Panc1 (cell line): Measurements from ENCODE around the gene SCAMP4. TPM values are rescaled to one million over a fixed set of nuclear protein-coding genes. Genes with fewer than 3 reads are reported as not detected.

Source experiments
- ATAC-seq: fragments of 200-7000 bp; cut with Tn5 transposase; 2 replicates; pipeline ENCODE4 v1.9.1; 2020; ENCODE audit warnings: mild to moderate bottlenecking, moderate library complexity
- BruUV-seq: library from RNA; stranded (reverse); fragments of 400-500 nt; replicated peaks from 2 replicates; lab custom pipeline; 2021; lab: Mats Ljungman, UMichigan
- CTCF ChIA-PET: fragments of 300-600 bp; sonication (Branson Sonifier 250); formaldehyde crosslinking; loops from one replicate; lab custom pipeline; 2022; ENCODE audit warnings: antibody characterized with exemption; lab: Charles Lee
- POLR2A ChIA-PET: fragments of 300-600 bp; sonication (Branson Sonifier 250); formaldehyde crosslinking; loops from one replicate; lab custom pipeline; 2022; ENCODE audit warnings: antibody characterized with exemption; lab: Charles Lee
- DNase-seq: peaks from one replicate; pipeline ENCODE4 v3.0.0-alpha.2; 2010; ENCODE audit warnings: low read depth, low spot score
- H3K27ac ChIP-seq: 2 replicates; pipeline ENCODE4 v1.5.1; 2011; ENCODE audit warnings: mild to moderate bottlenecking, low read length, inconsistent platforms
- H3K27me3 ChIP-seq: fragments of 200-500 bp; sonication (Bioruptor generic); 2 replicates; pipeline ENCODE4 v1.6.0; 2014; ENCODE audit warnings: low read length, inconsistent platforms; ENCODE audit not compliant: control insufficient read depth, insufficient read depth
- H3K36me3 ChIP-seq: fragments of 200-500 bp; sonication (Bioruptor generic); 2 replicates; pipeline ENCODE4 v1.5.1; 2014; ENCODE audit warnings: inconsistent platforms, mild to moderate bottlenecking, low read length, moderate library complexity; ENCODE audit not compliant: control insufficient read depth, insufficient read depth
- H3K4me1 ChIP-seq: 2 replicates; pipeline ENCODE4 v1.5.1; 2011; ENCODE audit warnings: inconsistent platforms, mild to moderate bottlenecking, low read length, moderate library complexity; ENCODE audit not compliant: control insufficient read depth, insufficient read depth
- H3K4me3 ChIP-seq, 2 experiments: 2 replicates each; pipeline ENCODE4 v1.5.1; 2011 to 2012; ENCODE audit warnings: low read depth in 2 of 2, low read length in 2 of 2, mild to moderate bottlenecking in 2 of 2, inconsistent platforms in 1 of 2, moderate library complexity in 1 of 2
- H3K9me3 ChIP-seq: fragments of 200-500 bp; sonication (Bioruptor generic); 2 replicates; pipeline ENCODE4 v1.5.1; 2014; ENCODE audit warnings: low read depth, mild to moderate bottlenecking, inconsistent platforms, low read length, moderate library complexity; ENCODE audit not compliant: control insufficient read depth, insufficient read depth
- CTCF ChIP-seq: fragments of 450-650 bp; IDR thresholded peaks from 2 replicates; pipeline ENCODE4 v1.5.1; 2017; ENCODE audit warnings: mild to moderate bottlenecking
- POLR2AphosphoS5 ChIP-seq: IDR thresholded peaks from 2 replicates; pipeline ENCODE4 v1.6.1; 2012; ENCODE audit warnings: mild to moderate bottlenecking, low read depth, low read length, moderate library complexity
- SIN3A ChIP-seq: IDR thresholded peaks from 2 replicates; pipeline ENCODE4 v1.6.1; 2012; ENCODE audit warnings: low read depth, mild to moderate bottlenecking, low read length, moderate library complexity, borderline replicate concordance; ENCODE audit not compliant: insufficient read depth
- TCF7L2 ChIP-seq: IDR thresholded peaks from 2 replicates; pipeline ENCODE4 v1.6.1; 2011; ENCODE audit warnings: mild to moderate bottlenecking, low read depth, low read length, inconsistent platforms
- in situ Hi-C: cut with HindIII; loops from 2 replicates; pipeline ENCODE4 v1.10.0; 2016; ENCODE audit warnings: low sequenced_read_pairs, low pct_unique_long_range_greater_than_20kb
- intact Hi-C: fragments of 100-400 bp; cut with micrococcal nuclease; formaldehyde crosslinking; loops from one replicate; pipeline ENCODE4 v1.10.0; 2022; ENCODE audit not compliant: unreplicated experiment
- total RNA-seq: library from RNA; stranded (reverse); gene quantifications from one replicate; pipeline ENCODE4 v1.2.1, GENCODE V29; 2021; ENCODE audit not compliant: unreplicated experiment
- TF ChIP-seq, protein P1 (sequence below), 2 experiments: IDR thresholded peaks; 2 replicates each; pipeline ENCODE4 v1.6.1; 2011 to 2012; ENCODE audit warnings: low read depth in 2 of 2, control low read depth in 1 of 2, low read length in 1 of 2, mild to moderate bottlenecking in 1 of 2, moderate library complexity in 1 of 2; ENCODE audit not compliant: insufficient read depth in 1 of 2

SCAMP4 gene
- total RNA-seq, 1 experiment from 2014 or later = 98.4 TPM

DNA sequence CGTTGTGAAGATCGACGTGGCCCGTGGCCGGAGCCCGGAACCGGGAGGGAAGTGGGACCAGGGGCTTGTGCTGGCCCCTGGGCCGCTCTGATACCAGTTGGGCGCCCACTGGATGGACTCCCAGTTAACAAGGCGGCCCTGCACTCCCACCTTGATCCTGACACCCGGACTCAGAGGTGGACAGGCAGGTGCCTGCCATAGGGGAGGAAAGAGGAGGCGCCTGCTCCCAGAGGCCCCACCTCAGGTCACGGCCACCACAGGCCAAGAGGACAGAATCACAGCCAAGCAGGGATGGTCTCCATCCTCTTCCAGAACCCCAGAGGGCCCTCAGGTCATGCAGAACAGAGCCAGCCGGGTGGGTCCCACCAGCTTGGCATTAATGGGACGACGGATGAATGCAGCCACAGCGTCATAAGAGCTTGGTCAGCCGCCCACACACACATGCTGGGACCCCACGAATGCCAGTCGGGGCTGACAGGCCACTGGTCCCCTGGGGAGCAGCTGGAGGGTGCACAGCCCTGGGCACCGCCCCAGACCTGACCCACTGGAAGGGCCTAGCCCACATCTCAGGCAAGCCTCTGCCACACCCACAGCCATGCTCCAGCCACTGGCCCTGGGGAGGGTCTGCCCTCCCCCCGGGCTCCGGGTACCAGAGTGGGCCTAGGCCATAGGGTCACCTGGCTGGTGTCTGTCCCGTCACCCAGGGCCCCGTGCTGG, 32.2 kb upstream of the SCAMP4 start:
- Histone ChIP-seq H3K4me3 (peak overlapping the region in 1 of 2 experiments; percentile 80; a peak in 1 of 4 replicates), H3K4me1 (peaks cover 20% of the 10 kb centered on the region), H3K36me3 (no peaks in the 10 kb centered on the region; the same call in 1 of the 2 replicates), H3K27me3 (no peaks in the 10 kb centered on the region), H3K9me3 (no peaks in the 10 kb centered on the region), H3K27ac (peak overlapping the region; percentile 83)
- DNase-seq = no peak
- POLR2A ChIA-PET = interaction anchor here (0.5 kb wide), 1 partner anchor 20 kb away, joined by 13 read pairs; no protein-coding TSS in a partner anchor
- in situ Hi-C loops (no loop called here), intact Hi-C loops (no loop called here)
- ATAC-seq = no peak
- TF ChIP-seq TCF7L2 = no peak
- no peak for TF ChIP-seq CTCF
- TF ChIP-seq, protein P1, sequence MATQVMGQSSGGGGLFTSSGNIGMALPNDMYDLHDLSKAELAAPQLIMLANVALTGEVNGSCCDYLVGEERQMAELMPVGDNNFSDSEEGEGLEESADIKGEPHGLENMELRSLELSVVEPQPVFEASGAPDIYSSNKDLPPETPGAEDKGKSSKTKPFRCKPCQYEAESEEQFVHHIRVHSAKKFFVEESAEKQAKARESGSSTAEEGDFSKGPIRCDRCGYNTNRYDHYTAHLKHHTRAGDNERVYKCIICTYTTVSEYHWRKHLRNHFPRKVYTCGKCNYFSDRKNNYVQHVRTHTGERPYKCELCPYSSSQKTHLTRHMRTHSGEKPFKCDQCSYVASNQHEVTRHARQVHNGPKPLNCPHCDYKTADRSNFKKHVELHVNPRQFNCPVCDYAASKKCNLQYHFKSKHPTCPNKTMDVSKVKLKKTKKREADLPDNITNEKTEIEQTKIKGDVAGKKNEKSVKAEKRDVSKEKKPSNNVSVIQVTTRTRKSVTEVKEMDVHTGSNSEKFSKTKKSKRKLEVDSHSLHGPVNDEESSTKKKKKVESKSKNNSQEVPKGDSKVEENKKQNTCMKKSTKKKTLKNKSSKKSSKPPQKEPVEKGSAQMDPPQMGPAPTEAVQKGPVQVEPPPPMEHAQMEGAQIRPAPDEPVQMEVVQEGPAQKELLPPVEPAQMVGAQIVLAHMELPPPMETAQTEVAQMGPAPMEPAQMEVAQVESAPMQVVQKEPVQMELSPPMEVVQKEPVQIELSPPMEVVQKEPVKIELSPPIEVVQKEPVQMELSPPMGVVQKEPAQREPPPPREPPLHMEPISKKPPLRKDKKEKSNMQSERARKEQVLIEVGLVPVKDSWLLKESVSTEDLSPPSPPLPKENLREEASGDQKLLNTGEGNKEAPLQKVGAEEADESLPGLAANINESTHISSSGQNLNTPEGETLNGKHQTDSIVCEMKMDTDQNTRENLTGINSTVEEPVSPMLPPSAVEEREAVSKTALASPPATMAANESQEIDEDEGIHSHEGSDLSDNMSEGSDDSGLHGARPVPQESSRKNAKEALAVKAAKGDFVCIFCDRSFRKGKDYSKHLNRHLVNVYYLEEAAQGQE (IDR thresholded peaks at IDR 0.05; ENCODE audit: insufficient read depth in 1 of 2, low read depth in 2 of 2, low read length in 1 of 2) = no peak
- TF ChIP-seq POLR2AphosphoS5 = no peak
- TF ChIP-seq SIN3A = no peak
- no TSS peak for BruUV-seq
- CTCF ChIA-PET = no interaction called here

DNA sequence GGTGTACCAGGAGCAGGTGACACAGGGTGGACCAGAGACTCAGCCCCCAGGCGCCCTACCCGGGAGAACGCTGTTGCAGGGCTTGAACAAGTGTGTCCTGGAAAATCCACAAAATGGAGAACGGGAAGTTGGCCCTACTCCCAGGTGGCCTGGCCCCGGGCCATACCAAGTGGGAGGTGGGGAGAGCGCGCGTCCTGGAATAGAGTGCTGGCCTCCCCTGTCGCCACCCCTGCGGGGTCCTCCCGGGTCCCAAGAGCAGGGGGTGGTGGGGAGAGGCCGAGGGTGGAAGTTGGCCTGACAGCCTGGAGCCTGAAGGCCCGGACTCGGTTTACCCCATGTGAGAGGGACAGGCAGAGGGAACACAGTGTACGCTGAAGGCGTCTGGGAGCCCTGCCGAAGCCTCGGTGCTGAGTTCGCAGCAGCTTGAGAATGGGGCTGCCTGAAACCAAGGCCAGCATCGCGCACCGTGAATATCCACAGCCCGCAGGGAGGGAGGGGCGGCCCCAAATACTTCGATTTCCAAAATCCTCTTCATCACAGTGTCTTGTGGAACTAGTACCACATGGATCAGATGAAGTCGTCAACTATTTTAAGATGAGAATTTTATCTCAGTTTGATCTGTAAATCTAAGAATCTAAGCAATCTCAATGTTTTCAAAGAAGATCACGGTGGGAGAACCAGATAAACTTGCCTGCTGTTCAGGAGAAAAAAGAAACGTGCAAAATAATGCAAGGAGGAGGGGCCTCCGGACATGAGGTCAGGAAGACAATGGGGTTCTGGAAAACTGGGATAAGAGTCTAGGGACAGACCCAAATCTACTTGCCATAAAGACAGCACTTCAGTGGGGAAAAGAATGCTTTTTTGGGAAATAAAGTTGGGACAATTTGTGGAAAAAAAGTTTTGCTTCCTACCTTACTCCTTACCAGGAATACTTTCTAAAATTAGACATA, 31.4 kb upstream of the SCAMP4 start:
- no peaks in the 10 kb centered on the region for H3K27me3 ChIP-seq
- peak overlapping the region; percentile 83 for H3K27ac ChIP-seq
- intact Hi-C loops = no loop called here
- peaks cover 20% of the 10 kb centered on the region for H3K4me1 ChIP-seq
- no peaks in the 10 kb centered on the region for H3K9me3 ChIP-seq
- ATAC-seq (no peak), DNase-seq (no peak)
- ChIA-PET CTCF (interaction anchor here (0.6 kb wide), 1 partner anchor 24 kb away, joined by 8 read pairs; no protein-coding TSS in a partner anchor), POLR2A (interaction anchor here (0.5 to 0.9 kb wide), 2 partner anchors 19 to 213 kb away, joined by 9 to 13 read pairs; no protein-coding TSS in a partner anchor)
- in situ Hi-C loops = no loop called here
- H3K36me3 ChIP-seq = no peaks in the 10 kb centered on the region; the same call in 1 of the 2 replicates
- TF ChIP-seq, protein P1 (IDR thresholded peaks at IDR 0.05; ENCODE audit: insufficient read depth in 1 of 2, low read depth in 2 of 2, low read length in 1 of 2) = no peak
- TF ChIP-seq SIN3A (no peak), POLR2AphosphoS5 (no peak), TCF7L2 (no peak), CTCF (no peak)
- BruUV-seq = TSS peak; percentile 84
- peak overlapping the region; percentile 67 to 80 for H3K4me3 ChIP-seq
